ENCODE data around the gene ARFGEF3. TPM values are rescaled to one million over a fixed set of nuclear protein-coding genes. Genes with fewer than 3 reads are reported as not detected.

The ARFGEF3 gene
- total RNA-seq, 2 donors from 2014 or later, result 1.1 to 1.4 TPM

DNA sequence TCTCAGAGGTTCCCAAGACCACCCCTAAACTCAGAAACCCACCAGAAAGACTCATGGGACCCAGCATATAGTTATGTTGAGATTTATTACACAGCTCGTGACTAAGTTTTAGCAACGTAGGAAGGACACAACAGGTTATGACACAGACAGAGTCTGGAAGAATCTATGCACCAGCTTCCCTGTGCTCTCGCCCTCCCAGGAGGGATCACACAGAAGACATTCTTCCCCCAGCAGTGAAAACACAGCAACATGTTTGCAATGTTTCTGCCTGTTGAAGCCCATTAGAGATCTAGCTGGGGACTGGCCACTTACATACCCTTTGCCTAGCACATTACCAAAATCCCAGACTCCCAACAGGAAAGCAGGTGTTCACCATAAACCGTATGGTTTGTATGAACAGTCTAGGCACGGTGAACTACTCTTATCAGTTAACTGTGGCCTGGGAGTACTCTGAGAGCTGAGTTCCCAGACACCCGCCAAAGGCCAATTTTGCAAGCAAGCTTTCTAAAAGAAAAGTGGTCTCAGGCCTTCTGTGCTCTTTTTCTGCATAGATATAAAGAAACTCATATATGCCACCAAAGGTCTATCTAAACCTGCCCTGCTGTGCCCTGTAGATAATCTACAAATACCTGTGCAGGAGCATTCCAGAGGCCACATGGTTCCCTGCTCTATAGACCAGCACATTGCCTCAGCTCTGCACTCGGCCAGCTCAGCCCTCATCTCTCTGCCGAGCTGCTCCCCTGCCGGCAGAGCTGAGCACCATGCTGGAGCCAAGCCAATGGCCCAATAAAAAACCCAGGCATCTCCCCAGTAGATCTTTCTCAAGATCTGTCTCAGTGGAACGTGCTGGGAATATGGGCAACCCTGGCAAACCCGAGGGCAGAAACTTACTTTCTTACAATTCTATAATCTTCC lies 146.3 kb downstream of the ARFGEF3 start:
- H3K36me3 ChIP-seq, result no peaks in the 10 kb centered on the region
- no peaks in the 10 kb centered on the region for H3K9me3 ChIP-seq
- DNase-seq (ENCODE audit: low spot score) (no peak), ATAC-seq (ENCODE audit: insufficient number of reproducible peaks, low FRiP score, low read depth) (no peak)
- no peak overlapping the region for H3K27ac ChIP-seq
- no peaks in the 10 kb centered on the region for H3K4me1 ChIP-seq (ENCODE audit: control insufficient read depth in 1 of 2, low read depth in 2 of 2)
- TF ChIP-seq, protein P1, sequence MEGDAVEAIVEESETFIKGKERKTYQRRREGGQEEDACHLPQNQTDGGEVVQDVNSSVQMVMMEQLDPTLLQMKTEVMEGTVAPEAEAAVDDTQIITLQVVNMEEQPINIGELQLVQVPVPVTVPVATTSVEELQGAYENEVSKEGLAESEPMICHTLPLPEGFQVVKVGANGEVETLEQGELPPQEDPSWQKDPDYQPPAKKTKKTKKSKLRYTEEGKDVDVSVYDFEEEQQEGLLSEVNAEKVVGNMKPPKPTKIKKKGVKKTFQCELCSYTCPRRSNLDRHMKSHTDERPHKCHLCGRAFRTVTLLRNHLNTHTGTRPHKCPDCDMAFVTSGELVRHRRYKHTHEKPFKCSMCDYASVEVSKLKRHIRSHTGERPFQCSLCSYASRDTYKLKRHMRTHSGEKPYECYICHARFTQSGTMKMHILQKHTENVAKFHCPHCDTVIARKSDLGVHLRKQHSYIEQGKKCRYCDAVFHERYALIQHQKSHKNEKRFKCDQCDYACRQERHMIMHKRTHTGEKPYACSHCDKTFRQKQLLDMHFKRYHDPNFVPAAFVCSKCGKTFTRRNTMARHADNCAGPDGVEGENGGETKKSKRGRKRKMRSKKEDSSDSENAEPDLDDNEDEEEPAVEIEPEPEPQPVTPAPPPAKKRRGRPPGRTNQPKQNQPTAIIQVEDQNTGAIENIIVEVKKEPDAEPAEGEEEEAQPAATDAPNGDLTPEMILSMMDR (IDR thresholded peaks at IDR 0.05), result no peak
- H3K27me3 ChIP-seq (replicated peaks; ENCODE audit: insufficient read depth), result no peaks in the 10 kb centered on the region
- H3K4me3 ChIP-seq, result no peak overlapping the region

DNA sequence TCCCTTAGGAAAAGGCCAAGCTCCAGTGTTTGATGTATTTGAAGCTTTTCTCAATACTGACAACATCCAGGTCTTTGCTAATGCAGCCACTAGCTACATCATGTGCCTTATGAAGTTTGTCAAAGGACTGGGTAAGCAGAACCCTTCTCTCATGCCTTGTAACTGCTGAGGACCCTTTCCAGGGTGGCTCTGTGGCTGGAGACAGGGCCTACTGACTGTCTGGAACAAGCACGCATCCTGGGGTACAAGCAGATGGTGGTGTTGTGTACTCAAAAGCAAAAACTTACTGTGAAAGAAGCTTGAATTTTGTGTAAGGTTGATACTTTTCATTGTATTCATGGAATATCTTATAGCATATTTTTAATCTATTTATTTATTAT lies 147.0 kb downstream of the ARFGEF3 start:
- TF ChIP-seq, protein P1 (IDR thresholded peaks at IDR 0.05), result no peak
- H3K27ac ChIP-seq, result no peak overlapping the region

DNA sequence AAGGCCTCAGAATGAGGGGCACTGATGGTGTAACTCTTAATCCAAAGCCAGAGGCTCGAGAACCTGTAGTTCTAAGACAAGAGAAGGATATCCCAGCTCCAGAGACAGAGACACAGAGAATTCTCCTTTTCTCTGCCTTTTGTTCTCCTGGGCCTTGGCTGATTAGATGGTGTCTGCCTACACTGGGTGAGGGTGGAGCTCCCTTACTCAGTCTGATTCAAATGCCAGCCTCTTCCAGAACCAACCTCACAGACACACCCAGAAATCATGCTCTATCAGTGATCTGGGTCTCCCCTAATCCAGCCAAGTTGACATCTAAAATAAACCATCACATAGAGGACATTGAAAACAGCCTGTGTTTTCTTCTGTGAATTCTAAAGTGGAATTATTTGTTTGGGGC lies 148.0 kb downstream of the ARFGEF3 start:
- Histone ChIP-seq H3K27ac (no peak overlapping the region), H3K9me3 (no peaks in the 10 kb centered on the region), H3K4me3 (no peak overlapping the region), H3K4me1 (ENCODE audit: control insufficient read depth in 1 of 2, low read depth in 2 of 2) (no peaks in the 10 kb centered on the region), H3K36me3 (no peaks in the 10 kb centered on the region), H3K27me3 (replicated peaks; ENCODE audit: insufficient read depth) (no peaks in the 10 kb centered on the region)
- ATAC-seq (ENCODE audit: insufficient number of reproducible peaks, low FRiP score, low read depth), result no peak
- TF ChIP-seq, protein P1 (IDR thresholded peaks at IDR 0.05), result no peak
- DNase-seq (ENCODE audit: low spot score), result no peak

More for the DNA sequence above, 147.0 kb downstream of the ARFGEF3 start:
- no peaks in the 10 kb centered on the region for H3K9me3 ChIP-seq
- H3K4me3 ChIP-seq, result no peak overlapping the region
- no peaks in the 10 kb centered on the region for H3K4me1 ChIP-seq (ENCODE audit: control insufficient read depth in 1 of 2, low read depth in 2 of 2)
- no peaks in the 10 kb centered on the region for H3K27me3 ChIP-seq (replicated peaks; ENCODE audit: insufficient read depth)
- H3K36me3 ChIP-seq, result no peaks in the 10 kb centered on the region
- no peak for ATAC-seq (ENCODE audit: insufficient number of reproducible peaks, low FRiP score, low read depth)
- DNase-seq (ENCODE audit: low spot score), result no peak

DNA sequence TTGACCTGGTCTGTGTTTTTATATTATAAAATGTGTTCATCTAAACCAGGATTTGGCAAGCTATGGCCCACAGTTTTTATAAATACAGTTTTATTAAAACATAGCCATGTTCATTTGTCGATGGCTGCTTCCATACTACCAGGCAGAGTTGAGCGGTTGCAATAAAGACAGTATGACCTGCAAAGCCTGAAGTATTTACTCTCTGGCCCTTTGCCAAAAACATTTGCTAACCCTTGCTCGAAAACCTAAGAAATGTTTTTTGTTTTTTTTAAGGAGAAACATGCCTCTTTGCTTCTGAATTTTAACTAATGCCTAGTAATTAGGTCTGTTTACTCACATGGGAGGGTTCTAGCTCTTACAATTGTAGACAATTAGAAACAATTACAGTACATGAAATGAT lies 148.6 kb downstream of the ARFGEF3 start:
- H3K9me3 ChIP-seq, result no peaks in the 10 kb centered on the region
- no peak overlapping the region for H3K4me3 ChIP-seq
- H3K4me1 ChIP-seq (ENCODE audit: control insufficient read depth in 1 of 2, low read depth in 2 of 2), result no peaks in the 10 kb centered on the region
- H3K36me3 ChIP-seq, result no peaks in the 10 kb centered on the region
- ATAC-seq (ENCODE audit: insufficient number of reproducible peaks, low FRiP score, low read depth), result no peak
- no peak for DNase-seq (ENCODE audit: low spot score)
- H3K27ac ChIP-seq, result no peak overlapping the region
- TF ChIP-seq, protein P1 (IDR thresholded peaks at IDR 0.05), result no peak
- no peaks in the 10 kb centered on the region for H3K27me3 ChIP-seq (replicated peaks; ENCODE audit: insufficient read depth)

DNA sequence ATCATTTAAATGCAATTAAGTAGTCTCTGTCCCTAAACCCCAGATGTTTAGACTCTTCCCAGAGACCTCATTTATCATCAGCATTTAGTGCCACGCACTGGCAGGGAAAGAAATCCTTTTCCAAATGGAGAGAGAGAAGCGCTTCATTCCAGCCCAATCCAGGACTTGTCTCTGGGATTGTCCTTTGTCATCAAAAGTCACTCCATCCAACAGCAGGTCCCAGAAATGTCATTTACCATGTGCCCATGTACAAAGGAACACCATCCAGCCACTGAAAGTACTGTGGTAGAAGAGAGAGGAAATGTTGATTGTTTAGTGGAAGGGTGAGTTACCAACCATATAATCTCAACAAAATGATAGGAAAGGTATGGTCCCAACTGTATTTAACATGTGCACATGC lies 149.1 kb downstream of the ARFGEF3 start:
- Histone ChIP-seq H3K4me1 (ENCODE audit: control insufficient read depth in 1 of 2, low read depth in 2 of 2) (no peaks in the 10 kb centered on the region), H3K4me3 (no peak overlapping the region), H3K27ac (no peak overlapping the region), H3K9me3 (no peaks in the 10 kb centered on the region), H3K36me3 (no peaks in the 10 kb centered on the region), H3K27me3 (replicated peaks; ENCODE audit: insufficient read depth) (no peaks in the 10 kb centered on the region)
- TF ChIP-seq, protein P1 (IDR thresholded peaks at IDR 0.05), result no peak
- no peak for ATAC-seq (ENCODE audit: insufficient number of reproducible peaks, low FRiP score, low read depth)
- no peak for DNase-seq (ENCODE audit: low spot score)

All from thoracic aorta (tissue), 2 donors.